ENCODE data around the gene ST3GAL3.

GRCh38 chr1:43849670-43850069, 142.3 kb downstream of the ST3GAL3 start:
- TF ChIP-seq CTCF (IDR thresholded peaks at IDR 0.05) = no peak
- TF ChIP-seq POLR2A (IDR thresholded peaks at IDR 0.05) = no peak

Data from testis (tissue), 2 donors.